WI38 (cell line): ENCODE measurements around the gene OTOGL.

Experiments used
- H3K4me3 ChIP-seq: 2 replicates; pipeline ENCODE4 v1.5.1; 2011; ENCODE audit warnings: low read depth, mild to moderate bottlenecking, control low read depth, low read length
- CTCF ChIP-seq: IDR thresholded peaks from 2 replicates; pipeline ENCODE4 v1.5.1; 2012; ENCODE audit warnings: low read depth, mild to moderate bottlenecking, control low read depth, low read length

The OTOGL gene

GRCh38 chr12:80356097-80356496 lies 256.8 kb downstream of the OTOGL start:
- TF ChIP-seq CTCF = no peak
- no peak overlapping the region for H3K4me3 ChIP-seq

GRCh38 chr12:80359703-80360102 lies 260.4 kb downstream of the OTOGL start:
- TF ChIP-seq CTCF = no peak

GRCh38 chr12:80364056-80364455 lies 264.7 kb downstream of the OTOGL start:
- TF ChIP-seq CTCF = no peak

More at GRCh38 chr12:80359703-80360102, 260.4 kb downstream of the OTOGL start:
- no peak overlapping the region for H3K4me3 ChIP-seq

GRCh38 chr12:80373666-80374065 lies 274.3 kb downstream of the OTOGL start:
- H3K4me3 ChIP-seq = no peak overlapping the region
- no peak for TF ChIP-seq CTCF

More at GRCh38 chr12:80364056-80364455, 264.7 kb downstream of the OTOGL start:
- no peak overlapping the region for H3K4me3 ChIP-seq

- no peak for TF ChIP-seq CTCF
- H3K4me3 ChIP-seq = no peak overlapping the region
Observed at GRCh38 chr12:80374615-80375014, 275.3 kb downstream of the OTOGL start.

- TF ChIP-seq CTCF = no peak
- no peak overlapping the region for H3K4me3 ChIP-seq
Observed at GRCh38 chr12:80377140-80377794, 277.9 kb downstream of the OTOGL start.

GRCh38 chr12:80381121-80381520 lies 281.8 kb downstream of the OTOGL start:
- no peak overlapping the region for H3K4me3 ChIP-seq
- no peak for TF ChIP-seq CTCF
